ENCODE data around the gene CHEK2.
"Not testable (repeated sequence)": the region's sequence is repeated elsewhere in the genome, so short reads cannot be mapped to it uniquely, and the experiment has no call there.

Gene CHEK2

GRCh38 chr22:28771195-28771791, 29.7 kb upstream of the CHEK2 start:
- Histone ChIP-seq H3K9ac (no peak overlapping the region), H3K9me3 (peaks cover 9% of the 10 kb centered on the region), H4K20me1 (peaks cover 19% of the 10 kb centered on the region; the same call in 1 of the 2 replicates), H3K27me3 (no peaks in the 10 kb centered on the region), H3K4me2 (no peak overlapping the region), H3K4me3 (no peak overlapping the region), H3K27ac (no peak overlapping the region), H3K36me3 (peaks cover 21% of the 10 kb centered on the region), H3K4me1 (peaks cover 17% of the 10 kb centered on the region)
- no peak for TF ChIP-seq Cebpa-rat (IDR thresholded peaks at IDR 0.05)

- no peak overlapping the region for H3K9ac ChIP-seq
- peaks cover 14% of the 10 kb centered on the region; the same call in 1 of the 2 replicates for H4K20me1 ChIP-seq
- H3K27ac ChIP-seq: no peak overlapping the region
- no peak for TF ChIP-seq Cebpa-rat (IDR thresholded peaks at IDR 0.05)
- no peaks in the 10 kb centered on the region for H3K27me3 ChIP-seq
- no peak overlapping the region for H3K4me2 ChIP-seq
- H3K36me3 ChIP-seq: peaks cover 4% of the 10 kb centered on the region
- H3K4me1 ChIP-seq: peaks cover 12% of the 10 kb centered on the region
- peaks cover 9% of the 10 kb centered on the region for H3K9me3 ChIP-seq
- no peak overlapping the region for H3K4me3 ChIP-seq
These were observed 27.9 kb upstream of the CHEK2 start for GRCh38 chr22:28769394-28770085.

GRCh38 chr22:28768701-28769393, 27.2 kb upstream of the CHEK2 start:
- Histone ChIP-seq H3K4me3 (no peak overlapping the region), H3K9me3 (peaks cover 9% of the 10 kb centered on the region), H3K27ac (no peak overlapping the region), H3K4me1 (peaks cover 5% of the 10 kb centered on the region), H4K20me1 (peaks cover 9% of the 10 kb centered on the region; the same call in 1 of the 2 replicates), H3K9ac (no peak overlapping the region), H3K27me3 (no peaks in the 10 kb centered on the region), H3K4me2 (no peak overlapping the region), H3K36me3 (no peaks in the 10 kb centered on the region)
- no peak for TF ChIP-seq Cebpa-rat (IDR thresholded peaks at IDR 0.05)

DNA sequence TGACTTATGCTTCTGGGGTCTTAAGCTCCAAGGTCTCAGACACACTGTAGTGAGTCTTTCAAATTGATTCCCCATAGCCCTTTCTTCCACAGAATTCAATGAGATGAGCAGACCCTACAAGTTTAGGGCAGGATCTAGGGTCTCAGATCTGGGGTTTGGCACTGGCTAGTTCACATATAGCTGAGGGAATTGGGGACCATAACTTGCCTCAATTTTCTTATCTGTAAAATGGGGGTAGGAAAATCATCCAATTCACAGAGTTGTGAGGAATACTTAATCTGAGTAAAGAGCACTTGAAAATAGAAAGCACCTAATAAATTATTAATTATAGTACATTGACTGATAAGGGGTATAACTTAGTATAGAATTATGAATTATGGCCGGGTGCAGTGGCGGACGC, 25.0 kb upstream of the CHEK2 start:
- TF ChIP-seq Cebpa-rat (IDR thresholded peaks at IDR 0.05): no peak
- H3K27me3 ChIP-seq: no peaks in the 10 kb centered on the region
- no peak overlapping the region for H3K4me2 ChIP-seq
- no peak overlapping the region for H3K27ac ChIP-seq
- no peaks in the 10 kb centered on the region for H3K36me3 ChIP-seq
- H3K4me1 ChIP-seq: no peaks in the 10 kb centered on the region
- H3K4me3 ChIP-seq: no peak overlapping the region
- peaks cover 9% of the 10 kb centered on the region for H3K9me3 ChIP-seq
- H4K20me1 ChIP-seq: no peaks in the 10 kb centered on the region
- H3K9ac ChIP-seq: no peak overlapping the region

DNA sequence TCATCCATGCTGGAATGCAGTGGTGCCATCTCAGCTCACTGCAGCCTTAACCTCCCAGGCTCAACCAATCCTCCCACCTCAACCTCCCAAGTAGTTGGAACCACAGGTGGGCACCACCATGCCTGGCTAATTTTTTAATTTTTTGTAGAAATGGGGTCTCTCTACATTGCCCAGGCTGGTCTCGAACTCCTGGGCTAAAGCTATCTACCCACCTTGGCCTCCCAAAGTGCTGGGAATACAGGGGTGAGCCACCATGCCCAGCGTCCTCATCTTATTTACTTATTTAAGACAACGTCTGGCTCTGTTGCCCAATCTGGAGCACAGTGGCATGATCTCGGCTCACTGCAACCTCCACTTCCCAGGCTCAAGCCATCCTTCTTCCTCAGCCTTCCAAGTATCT, 20.4 kb upstream of the CHEK2 start:
- H3K27me3 ChIP-seq, H3K4me1 ChIP-seq, H3K36me3 ChIP-seq, H4K20me1 ChIP-seq, H3K9me3 ChIP-seq, H3K9ac ChIP-seq, H3K4me3 ChIP-seq, H3K27ac ChIP-seq, H3K4me2 ChIP-seq: not testable (repeated sequence)

- no peaks in the 10 kb centered on the region for H3K4me1 ChIP-seq
- H3K27me3 ChIP-seq: no peaks in the 10 kb centered on the region
- no peak overlapping the region for H3K4me3 ChIP-seq
- H3K27ac ChIP-seq: no peak overlapping the region
- H3K4me2 ChIP-seq: no peak overlapping the region
- H3K9ac ChIP-seq: no peak overlapping the region
- H3K36me3 ChIP-seq: peaks cover 10% of the 10 kb centered on the region; the same call in 1 of the 2 replicates
- H4K20me1 ChIP-seq: no peaks in the 10 kb centered on the region
- TF ChIP-seq Cebpa-rat (IDR thresholded peaks at IDR 0.05): no peak
- H3K9me3 ChIP-seq: no peaks in the 10 kb centered on the region
These were observed 19.8 kb upstream of the CHEK2 start for GRCh38 chr22:28761449-28761755.

GRCh38 chr22:28759861-28760560, 18.4 kb upstream of the CHEK2 start:
- H3K4me1 ChIP-seq: peaks cover 8% of the 10 kb centered on the region
- no peaks in the 10 kb centered on the region for H3K27me3 ChIP-seq
- H3K27ac ChIP-seq: no peak overlapping the region
- H3K9ac ChIP-seq: no peak overlapping the region
- H3K9me3 ChIP-seq: no peaks in the 10 kb centered on the region
- no peak for TF ChIP-seq Cebpa-rat (IDR thresholded peaks at IDR 0.05)
- no peak overlapping the region for H3K4me2 ChIP-seq
- H3K36me3 ChIP-seq: peaks cover 10% of the 10 kb centered on the region; the same call in 1 of the 2 replicates
- no peak overlapping the region for H3K4me3 ChIP-seq
- H4K20me1 ChIP-seq: no peaks in the 10 kb centered on the region

- not testable (repeated sequence) for H3K9ac ChIP-seq, H3K4me3 ChIP-seq
These were observed 12.9 kb upstream of the CHEK2 start for GRCh38 chr22:28754512-28754911.

DNA sequence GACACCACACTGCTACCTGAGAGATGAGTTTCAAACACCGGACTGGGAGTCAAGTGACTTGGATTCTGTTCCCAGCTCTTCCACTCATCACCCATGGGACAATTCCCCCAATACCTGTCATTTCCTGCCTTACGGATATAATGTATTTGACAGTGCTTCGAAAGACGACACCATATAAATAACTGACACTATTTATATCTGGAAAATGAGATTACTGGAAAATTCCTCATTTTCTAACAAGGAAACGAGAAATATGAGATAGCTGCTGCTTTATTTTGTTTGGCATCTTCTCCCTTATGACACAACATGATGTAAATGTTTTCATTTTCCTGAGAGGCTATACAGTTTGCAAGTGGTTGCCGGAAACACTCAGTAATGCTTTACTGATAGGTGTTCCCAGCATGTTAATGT, 8.9 kb upstream of the CHEK2 start:
- H3K36me3 ChIP-seq: peaks cover 64% of the 10 kb centered on the region
- TF ChIP-seq Cebpa-rat (IDR thresholded peaks at IDR 0.05): no peak
- no peak overlapping the region for H3K9ac ChIP-seq
- H3K9me3 ChIP-seq: no peaks in the 10 kb centered on the region
- no peak overlapping the region for H3K4me3 ChIP-seq
- no peaks in the 10 kb centered on the region for H3K27me3 ChIP-seq
- no peak overlapping the region for H3K27ac ChIP-seq
- H4K20me1 ChIP-seq: no peaks in the 10 kb centered on the region
- no peak overlapping the region for H3K4me2 ChIP-seq
- peaks cover 13% of the 10 kb centered on the region for H3K4me1 ChIP-seq

More at GRCh38 chr22:28754512-28754911, 12.9 kb upstream of the CHEK2 start:
- H3K27me3 ChIP-seq, H3K4me1 ChIP-seq, H4K20me1 ChIP-seq, H3K9me3 ChIP-seq, H3K27ac ChIP-seq, H3K4me2 ChIP-seq: not testable (repeated sequence)
- peaks cover 33% of the 10 kb centered on the region for H3K36me3 ChIP-seq

- Histone ChIP-seq H3K27me3 (no peaks in the 10 kb centered on the region), H3K4me2 (no peak overlapping the region), H3K36me3 (peaks cover 60% of the 10 kb centered on the region), H4K20me1 (peaks cover 8% of the 10 kb centered on the region; the same call in 1 of the 2 replicates), H3K9me3 (no peaks in the 10 kb centered on the region), H3K9ac (no peak overlapping the region), H3K27ac (no peak overlapping the region), H3K4me1 (peaks cover 40% of the 10 kb centered on the region), H3K4me3 (no peak overlapping the region)
- no peak for TF ChIP-seq Cebpa-rat (IDR thresholded peaks at IDR 0.05)
These were observed 2.2 kb upstream of the CHEK2 start for GRCh38 chr22:28743852-28744251.

All from BLaER1 (cell line).